GM12874 (cell line): ENCODE measurements around the gene LMX1B.

Source experiments
- CTCF ChIP-seq: IDR thresholded peaks from 2 replicates; pipeline ENCODE4 v1.5.1; 2011; ENCODE audit warnings: low read depth, mild to moderate bottlenecking, control low read depth, low read length, moderate library complexity; ENCODE audit not compliant: insufficient read depth

The LMX1B gene

DNA sequence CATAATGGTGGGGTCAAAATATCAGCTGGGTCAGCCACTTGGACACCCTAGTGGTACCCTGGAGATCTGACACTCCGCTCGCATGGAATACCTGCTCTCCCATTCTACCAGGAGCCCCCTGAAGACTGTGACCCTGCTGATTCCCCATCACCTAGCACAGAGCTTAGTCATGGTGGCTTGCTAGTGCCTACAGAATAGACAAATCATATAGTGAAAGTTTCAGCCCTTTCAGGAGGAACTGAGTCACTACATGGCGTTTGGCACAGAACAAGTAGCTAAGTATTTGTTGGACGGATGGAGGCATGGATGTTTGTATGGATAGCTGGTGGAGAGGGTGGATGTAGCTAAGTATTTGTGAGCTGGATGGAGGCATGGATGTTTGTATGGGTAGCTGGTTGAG lies 65.3 kb downstream of the LMX1B start:
- TF ChIP-seq CTCF, result no peak

GRCh38 chr9:126681336-126681735 lies 67.6 kb downstream of the LMX1B start:
- no peak for TF ChIP-seq CTCF

GRCh38 chr9:126682113-126682810 lies 68.5 kb downstream of the LMX1B start:
- TF ChIP-seq CTCF, result no peak

DNA sequence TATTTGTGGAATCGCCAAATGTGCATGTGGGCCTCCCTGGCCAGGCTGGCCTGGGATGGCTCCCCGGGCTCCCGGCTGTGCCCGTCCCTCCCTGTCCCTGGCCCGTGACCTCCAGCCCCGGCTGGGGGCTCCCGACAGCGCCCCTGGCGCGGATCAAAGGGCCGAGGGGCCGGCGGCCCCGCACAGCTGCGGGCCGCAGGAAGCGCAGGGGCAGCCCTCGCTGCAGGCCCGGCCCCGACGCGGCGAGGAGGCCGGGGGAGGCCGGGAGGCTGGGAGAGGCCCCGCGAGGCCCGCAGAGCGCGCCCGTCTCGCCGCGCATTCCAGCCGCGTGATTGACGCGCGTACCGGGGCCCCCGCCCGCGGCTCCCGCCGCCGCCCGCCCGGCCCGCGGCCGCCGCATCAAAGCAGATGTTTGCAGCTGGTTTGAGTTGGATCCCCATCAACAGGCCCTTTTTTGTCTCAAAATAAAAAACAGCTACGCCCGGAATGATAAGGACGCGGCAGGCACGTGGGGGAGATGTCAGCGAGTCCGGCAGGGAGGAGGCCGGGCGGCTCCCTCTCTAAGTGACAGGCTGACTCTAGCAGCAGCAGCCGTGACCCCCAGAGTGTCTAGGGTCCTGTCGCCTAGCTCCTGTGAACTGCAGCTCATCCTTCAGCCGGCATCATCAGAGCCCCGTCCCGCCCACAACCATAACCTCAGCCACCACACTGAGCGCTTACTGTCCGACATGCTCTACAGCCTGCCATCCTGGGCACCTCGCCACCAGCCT lies 69.4 kb downstream of the LMX1B start:
- TF ChIP-seq CTCF, result no peak

GRCh38 chr9:126683698-126684044 lies 69.9 kb downstream of the LMX1B start:
- TF ChIP-seq CTCF, result no peak

GRCh38 chr9:126684345-126684744 lies 70.6 kb downstream of the LMX1B start:
- no peak for TF ChIP-seq CTCF

- no peak for TF ChIP-seq CTCF
Observed at GRCh38 chr9:126684965-126685465, 71.3 kb downstream of the LMX1B start.
